Hepatocyte (in vitro differentiated cells): ENCODE results near the gene TKT. TPM values are rescaled to one million over a fixed set of nuclear protein-coding genes. Genes with fewer than 3 reads are reported as not detected.

Source experiments
- DNase-seq: peaks from one replicate; pipeline ENCODE4 v3.0.0-alpha.2; 2016; ENCODE audit warnings: low spot score
- H2AFZ ChIP-seq: fragments of 200-600 bp; sonication (generic); 2 replicates; pipeline ENCODE4 v1.6.0; 2016; ENCODE audit warnings: antibody characterized with exemption, mild to moderate bottlenecking
- H3K27ac ChIP-seq: fragments of 200-600 bp; sonication (generic); 2 replicates; pipeline ENCODE4 v1.5.1; 2016; ENCODE audit warnings: mild to moderate bottlenecking
- H3K27me3 ChIP-seq: fragments of 200-600 bp; sonication (generic); 2 replicates; pipeline ENCODE4 v1.6.1; 2016
- H3K36me3 ChIP-seq: fragments of 200-600 bp; sonication (generic); replicated peaks from 2 replicates; pipeline ENCODE4 v1.5.1; 2016; ENCODE audit warnings: low read depth; ENCODE audit not compliant: insufficient read depth
- H3K4me1 ChIP-seq: fragments of 200-600 bp; sonication (generic); 2 replicates; pipeline ENCODE4 v1.5.1; 2016; ENCODE audit warnings: mild to moderate bottlenecking, moderate library complexity; ENCODE audit not compliant: insufficient read depth
- H3K4me2 ChIP-seq: fragments of 200-600 bp; sonication (generic); 2 replicates; pipeline ENCODE4 v1.6.0; 2016
- H3K4me3 ChIP-seq: fragments of 200-600 bp; sonication (generic); 2 replicates; pipeline ENCODE4 v1.5.1; 2016; ENCODE audit warnings: mild to moderate bottlenecking
- H3K79me2 ChIP-seq: fragments of 200-600 bp; sonication (generic); 2 replicates; pipeline ENCODE4 v1.6.0; 2017; ENCODE audit warnings: mild to moderate bottlenecking
- H3K9me2 ChIP-seq: fragments of 200-600 bp; sonication (generic); replicated peaks from 2 replicates; pipeline ENCODE4 v1.6.0; 2017; ENCODE audit warnings: mild to moderate bottlenecking; ENCODE audit not compliant: insufficient read depth
- H3K9me3 ChIP-seq: fragments of 200-600 bp; sonication (generic); 2 replicates; pipeline ENCODE4 v1.5.1; 2016; ENCODE audit warnings: low read depth, mild to moderate bottlenecking
- H4K20me1 ChIP-seq: fragments of 200-600 bp; sonication (generic); 2 replicates; pipeline ENCODE4 v1.6.0; 2016; ENCODE audit warnings: mild to moderate bottlenecking; ENCODE audit not compliant: insufficient read depth, poor library complexity, severe bottlenecking
- EZH2 ChIP-seq: fragments of 200-600 bp; sonication (generic); IDR thresholded peaks from 2 replicates; pipeline ENCODE4 v1.6.1; 2016; ENCODE audit warnings: antibody characterized with exemption, mild to moderate bottlenecking, borderline replicate concordance
- EZH2phosphoT487 ChIP-seq: fragments of 200-600 bp; sonication (generic); IDR thresholded peaks from one replicate; pipeline ENCODE4 v1.6.1; 2018; ENCODE audit warnings: antibody characterized with exemption, mild to moderate bottlenecking, low read depth, moderate library complexity; ENCODE audit not compliant: unreplicated experiment, severe bottlenecking
- WGBS: methylation state at CpG from one replicate; pipeline ENCODE4 v1.1.6; 2016; ENCODE audit warnings: low lambda C conversion rate; ENCODE audit errors: missing lambda C conversion rate; 5-methylcytosine and 5-hydroxymethylcytosine counted together
- polyA plus RNA-seq: library from polyadenylated mRNA; unstranded; fragments of >200 nt; fragmentation: Nextera tagmentation; extraction: Ambion mirVana; gene quantifications from 2 replicates; pipeline ENCODE4 v1.2.1, GENCODE V29; 2016
- total RNA-seq: library from RNA; depleted of rRNA; stranded (reverse); fragments of >200 nt; gene quantifications from 2 replicates; pipeline ENCODE4 v1.2.3, GENCODE V29; 2014
- TF ChIP-seq, protein P1 (sequence below): fragments of 200-600 bp; sonication (generic); IDR thresholded peaks from 2 replicates; pipeline ENCODE4 v1.5.1; 2016; ENCODE audit warnings: antibody characterized with exemption, mild to moderate bottlenecking; ENCODE audit not compliant: poor library complexity

TKT gene
- total and polyA plus RNA-seq, 2 experiments from 2014 or later, result 149 to 265 TPM

DNA sequence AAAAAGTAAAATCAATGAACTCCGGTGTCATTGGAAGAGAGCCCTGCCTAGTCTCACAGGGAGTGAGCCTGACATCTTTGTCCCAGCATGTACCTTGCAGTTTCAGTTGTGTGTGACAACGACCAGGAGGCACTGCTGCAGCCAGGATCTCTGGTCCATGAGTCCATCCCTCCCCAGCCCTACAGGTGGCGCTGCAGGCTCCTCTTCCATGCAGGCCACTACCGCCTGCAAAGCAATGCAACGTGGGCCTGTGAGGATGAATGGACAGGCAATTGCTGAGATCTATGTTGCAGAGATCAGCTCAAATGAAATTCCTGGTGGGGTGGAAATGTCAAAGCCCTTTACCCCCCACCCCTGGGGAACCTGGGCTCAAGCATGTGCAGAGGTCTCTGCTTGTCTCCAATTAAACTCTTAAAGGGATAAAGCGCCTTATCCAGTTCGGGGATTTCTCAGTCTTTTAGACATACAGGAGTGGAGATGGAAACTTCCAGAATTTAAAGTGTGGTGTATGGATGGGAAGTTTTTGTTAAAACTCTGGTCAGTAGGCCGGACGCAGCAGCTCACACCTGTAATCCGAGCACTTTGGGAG is 35.8 kb downstream of the TKT start:
- no peaks in the 10 kb centered on the region for H3K9me2 ChIP-seq
- no peak overlapping the region for H2AFZ ChIP-seq
- H3K36me3 ChIP-seq, result no peaks in the 10 kb centered on the region
- DNase-seq, result peak; percentile 91
- no peaks in the 10 kb centered on the region for H3K79me2 ChIP-seq
- H3K4me3 ChIP-seq, result no peak overlapping the region
- H4K20me1 ChIP-seq, result no peaks in the 10 kb centered on the region
- 50% methylated on average over 10 of the region's 10 CpGs for WGBS
- H3K27ac ChIP-seq, result no peak overlapping the region
- no peaks in the 10 kb centered on the region for H3K4me1 ChIP-seq
- no peaks in the 10 kb centered on the region for H3K9me3 ChIP-seq
- TF ChIP-seq, protein P1, sequence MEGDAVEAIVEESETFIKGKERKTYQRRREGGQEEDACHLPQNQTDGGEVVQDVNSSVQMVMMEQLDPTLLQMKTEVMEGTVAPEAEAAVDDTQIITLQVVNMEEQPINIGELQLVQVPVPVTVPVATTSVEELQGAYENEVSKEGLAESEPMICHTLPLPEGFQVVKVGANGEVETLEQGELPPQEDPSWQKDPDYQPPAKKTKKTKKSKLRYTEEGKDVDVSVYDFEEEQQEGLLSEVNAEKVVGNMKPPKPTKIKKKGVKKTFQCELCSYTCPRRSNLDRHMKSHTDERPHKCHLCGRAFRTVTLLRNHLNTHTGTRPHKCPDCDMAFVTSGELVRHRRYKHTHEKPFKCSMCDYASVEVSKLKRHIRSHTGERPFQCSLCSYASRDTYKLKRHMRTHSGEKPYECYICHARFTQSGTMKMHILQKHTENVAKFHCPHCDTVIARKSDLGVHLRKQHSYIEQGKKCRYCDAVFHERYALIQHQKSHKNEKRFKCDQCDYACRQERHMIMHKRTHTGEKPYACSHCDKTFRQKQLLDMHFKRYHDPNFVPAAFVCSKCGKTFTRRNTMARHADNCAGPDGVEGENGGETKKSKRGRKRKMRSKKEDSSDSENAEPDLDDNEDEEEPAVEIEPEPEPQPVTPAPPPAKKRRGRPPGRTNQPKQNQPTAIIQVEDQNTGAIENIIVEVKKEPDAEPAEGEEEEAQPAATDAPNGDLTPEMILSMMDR, result peak; percentile 76
- TF ChIP-seq EZH2 (no peak), EZH2phosphoT487 (no peak)
- H3K4me2 ChIP-seq, result no peak overlapping the region
- H3K27me3 ChIP-seq, result no peaks in the 10 kb centered on the region

DNA sequence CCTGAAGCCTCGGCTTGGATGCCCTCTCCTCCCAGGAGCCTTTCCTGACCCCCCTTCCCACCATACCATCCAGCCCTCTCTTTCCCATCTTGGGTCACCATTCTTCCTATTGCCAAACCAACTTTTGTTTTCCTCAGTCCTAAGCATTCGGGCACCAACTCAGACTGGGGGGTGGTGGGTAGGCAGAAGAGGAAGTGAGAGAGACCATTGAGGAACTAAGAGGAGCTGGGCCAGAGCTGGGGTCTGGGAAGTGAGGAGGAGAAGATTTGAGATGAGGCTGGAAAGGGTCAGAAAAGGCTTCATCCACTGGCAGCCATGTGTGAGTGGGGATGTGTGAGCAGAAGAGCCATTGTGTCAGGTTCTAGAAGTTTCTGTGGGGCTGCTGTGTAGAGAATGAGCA is 37.7 kb downstream of the TKT start:
- Histone ChIP-seq H4K20me1 (no peaks in the 10 kb centered on the region), H3K9me2 (no peaks in the 10 kb centered on the region), H3K36me3 (no peaks in the 10 kb centered on the region), H3K79me2 (no peaks in the 10 kb centered on the region), H3K4me2 (no peak overlapping the region), H3K27me3 (no peaks in the 10 kb centered on the region), H3K4me3 (no peak overlapping the region), H2AFZ (no peak overlapping the region), H3K9me3 (no peaks in the 10 kb centered on the region), H3K4me1 (no peaks in the 10 kb centered on the region), H3K27ac (no peak overlapping the region)
- no peak for DNase-seq
- TF ChIP-seq, protein P1, result no peak
- TF ChIP-seq EZH2 (no peak), EZH2phosphoT487 (no peak)
- 86% methylated on average over 2 of the region's 2 CpGs for WGBS

DNA sequence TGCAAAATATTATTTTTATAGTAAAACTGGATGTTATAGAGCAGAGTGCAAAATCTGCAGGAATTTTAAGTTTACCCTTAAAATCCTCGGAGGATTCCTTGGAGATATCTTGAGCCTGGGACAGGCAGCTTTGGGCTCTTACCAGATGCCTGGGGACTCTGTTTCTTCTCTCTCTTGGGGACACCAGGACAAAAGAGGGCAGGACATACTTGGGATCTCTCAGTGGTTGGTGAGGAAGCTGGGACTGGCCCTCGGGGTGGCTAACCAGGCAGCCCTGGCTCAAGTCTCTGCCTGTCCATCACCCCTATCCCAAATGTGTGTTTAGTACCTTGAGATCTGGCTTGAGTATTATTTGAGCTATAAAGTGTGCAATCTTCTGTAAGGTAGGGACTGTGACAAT is 38.6 kb downstream of the TKT start:
- WGBS, result 67% methylated on average over 2 of the region's 2 CpGs
- DNase-seq, result no peak
- no peaks in the 10 kb centered on the region for H3K79me2 ChIP-seq
- H3K4me1 ChIP-seq, result no peaks in the 10 kb centered on the region
- H3K27ac ChIP-seq, result no peak overlapping the region
- no peaks in the 10 kb centered on the region for H4K20me1 ChIP-seq
- H3K4me3 ChIP-seq, result no peak overlapping the region
- no peaks in the 10 kb centered on the region for H3K36me3 ChIP-seq
- no peak overlapping the region for H3K4me2 ChIP-seq
- no peaks in the 10 kb centered on the region for H3K9me3 ChIP-seq
- H2AFZ ChIP-seq, result no peak overlapping the region
- H3K27me3 ChIP-seq, result no peaks in the 10 kb centered on the region
- TF ChIP-seq, protein P1, result no peak
- TF ChIP-seq EZH2phosphoT487, result no peak
- TF ChIP-seq EZH2, result no peak
- H3K9me2 ChIP-seq, result no peaks in the 10 kb centered on the region

DNA sequence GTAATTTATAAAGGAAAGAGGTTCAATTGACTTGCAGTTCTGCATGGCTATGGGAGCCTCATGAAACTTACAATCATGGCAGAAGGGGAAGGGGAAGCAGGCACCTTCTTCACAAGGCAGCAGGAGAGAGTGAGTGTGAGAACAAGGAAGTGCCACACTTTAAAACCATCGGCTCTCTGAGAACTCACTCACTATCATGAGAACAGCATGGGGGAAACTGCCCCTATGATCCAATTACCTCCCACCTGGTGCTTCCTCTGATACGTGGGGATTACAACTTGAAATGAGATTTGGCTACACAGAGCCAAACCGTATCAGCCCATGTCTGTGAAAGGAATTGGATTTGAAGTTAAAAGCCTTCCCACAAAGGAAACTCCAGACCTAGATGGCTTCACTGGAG is 39.1 kb downstream of the TKT start:
- H4K20me1 ChIP-seq, result no peaks in the 10 kb centered on the region
- no peaks in the 10 kb centered on the region for H3K9me2 ChIP-seq

More for the DNA sequence above, 39.1 kb downstream of the TKT start:
- no peak overlapping the region for H3K27ac ChIP-seq
- DNase-seq, result no peak
- TF ChIP-seq EZH2phosphoT487 (no peak), EZH2 (no peak)
- TF ChIP-seq, protein P1, result no peak
- H3K79me2 ChIP-seq, result no peaks in the 10 kb centered on the region
- H2AFZ ChIP-seq, result no peak overlapping the region
- H3K27me3 ChIP-seq, result no peaks in the 10 kb centered on the region
- no peaks in the 10 kb centered on the region for H3K4me1 ChIP-seq
- WGBS, result 21% methylated on average over 3 of the region's 3 CpGs
- no peaks in the 10 kb centered on the region for H3K9me3 ChIP-seq
- H3K4me3 ChIP-seq, result no peak overlapping the region
- no peaks in the 10 kb centered on the region for H3K36me3 ChIP-seq
- H3K4me2 ChIP-seq, result no peak overlapping the region
